ENCODE measurements around the gene RHCE. TPM values are rescaled to one million over a fixed set of nuclear protein-coding genes. Genes with fewer than 3 reads are reported as not detected.

RHCE gene
- polyA plus RNA-seq, 3 donors: 0.47 TPM; not detected in 2

DNA sequence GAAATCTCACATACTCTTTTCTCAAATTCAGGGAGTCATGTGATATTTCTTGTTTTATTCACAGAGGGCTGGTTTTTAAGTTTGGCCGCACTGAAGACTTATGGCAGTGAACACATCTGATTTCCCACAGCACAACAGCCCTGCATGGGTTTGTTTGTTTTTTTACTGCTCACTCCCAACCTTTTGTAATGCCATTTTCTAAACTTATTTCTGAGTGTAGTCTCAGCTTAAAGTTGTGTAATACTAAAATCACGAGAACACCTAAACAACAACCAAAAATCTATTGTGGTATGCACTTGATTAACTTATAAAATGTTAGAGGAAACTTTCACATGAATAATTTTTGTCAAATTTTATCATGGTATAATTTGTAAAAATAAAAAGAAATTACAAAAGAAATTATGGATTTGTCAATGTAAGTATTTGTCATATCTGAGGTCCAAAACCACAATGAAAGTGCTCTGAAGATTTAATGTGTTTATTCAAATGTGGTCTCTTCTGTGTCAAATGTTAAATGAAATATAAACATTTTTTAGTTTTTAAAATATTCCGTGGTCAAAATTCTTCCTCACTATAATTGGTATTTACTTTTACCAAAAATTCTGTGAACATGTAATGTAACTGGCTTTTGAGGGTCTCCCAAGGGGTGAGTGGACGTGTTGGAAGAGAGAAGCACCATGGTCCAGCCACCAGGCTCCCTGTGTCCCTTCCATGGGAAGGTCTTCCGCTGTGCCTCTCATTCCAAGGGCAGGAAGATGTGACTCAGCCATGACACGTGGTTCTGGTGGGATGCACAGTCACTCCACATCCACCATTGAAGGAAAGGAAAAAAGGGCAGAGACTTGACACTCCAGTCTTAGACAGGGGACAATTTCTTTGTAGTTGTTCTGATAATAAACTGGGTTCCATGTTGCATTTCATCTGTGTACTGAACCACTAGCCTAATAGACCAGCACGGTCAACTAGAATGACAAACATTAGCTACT lies 59.7 kb downstream of the RHCE start:
- Mint-ChIP-seq H3K27ac (peak overlapping the region in 3 of 7 donors; percentile 7 to 23 (median 16)), H3K9me3 (no peaks in the 10 kb centered on the region), H3K4me1 (peaks cover 2% of the 10 kb centered on the region), H3K4me3 (no peak overlapping the region), H3K36me3 (peaks cover 48 to 64% of the 10 kb centered on the region in 2 donors), H3K27me3 (ENCODE audit: low read depth in 3 of 3) (no peaks in the 10 kb centered on the region)
- Histone ChIP-seq H3K9me3 (replicated peaks in 1 of 2; ENCODE audit: control insufficient read depth in 1 of 2, insufficient read depth in 1 of 2, low read length in 2 of 2) (no peaks in the 10 kb centered on the region), H2AFZ (ENCODE audit: insufficient read depth, low read depth, low read length, poor library complexity, severe bottlenecking) (no peak overlapping the region), H3K9ac (ENCODE audit: insufficient read depth, low read length, poor library complexity, severe bottlenecking) (no peak overlapping the region), H4K20me1 (ENCODE audit: insufficient read depth, low read length) (peaks cover 8% of the 10 kb centered on the region), H3K27ac (ENCODE audit: low read depth in 1 of 2, low read length in 2 of 2) (peak overlapping the region in 1 of 2 donors; percentile 40), H3K27me3 (ENCODE audit: control insufficient read depth in 2 of 2, insufficient read depth in 2 of 2, low read length in 2 of 2) (no peaks in the 10 kb centered on the region), H3K4me1 (ENCODE audit: control insufficient read depth in 1 of 2, insufficient read depth in 2 of 2, low read length in 2 of 2) (no peaks in the 10 kb centered on the region), H3K4me3 (replicated peaks in 1 of 3; ENCODE audit: low read depth in 2 of 3, low read length in 3 of 3) (no peak overlapping the region), H3K4me2 (replicated peaks; ENCODE audit: extremely low read depth, low read length, poor library complexity, severe bottlenecking) (no peak overlapping the region), H3K36me3 (replicated peaks in 1 of 2; ENCODE audit: control insufficient read depth in 1 of 2, insufficient read depth in 2 of 2, low read length in 2 of 2) (peaks cover 52 to 63% of the 10 kb centered on the region in 2 donors), H3K79me2 (ENCODE audit: insufficient read depth, low read length) (no peaks in the 10 kb centered on the region)
- DNase-seq: no peak
- TF ChIP-seq, protein P1, sequence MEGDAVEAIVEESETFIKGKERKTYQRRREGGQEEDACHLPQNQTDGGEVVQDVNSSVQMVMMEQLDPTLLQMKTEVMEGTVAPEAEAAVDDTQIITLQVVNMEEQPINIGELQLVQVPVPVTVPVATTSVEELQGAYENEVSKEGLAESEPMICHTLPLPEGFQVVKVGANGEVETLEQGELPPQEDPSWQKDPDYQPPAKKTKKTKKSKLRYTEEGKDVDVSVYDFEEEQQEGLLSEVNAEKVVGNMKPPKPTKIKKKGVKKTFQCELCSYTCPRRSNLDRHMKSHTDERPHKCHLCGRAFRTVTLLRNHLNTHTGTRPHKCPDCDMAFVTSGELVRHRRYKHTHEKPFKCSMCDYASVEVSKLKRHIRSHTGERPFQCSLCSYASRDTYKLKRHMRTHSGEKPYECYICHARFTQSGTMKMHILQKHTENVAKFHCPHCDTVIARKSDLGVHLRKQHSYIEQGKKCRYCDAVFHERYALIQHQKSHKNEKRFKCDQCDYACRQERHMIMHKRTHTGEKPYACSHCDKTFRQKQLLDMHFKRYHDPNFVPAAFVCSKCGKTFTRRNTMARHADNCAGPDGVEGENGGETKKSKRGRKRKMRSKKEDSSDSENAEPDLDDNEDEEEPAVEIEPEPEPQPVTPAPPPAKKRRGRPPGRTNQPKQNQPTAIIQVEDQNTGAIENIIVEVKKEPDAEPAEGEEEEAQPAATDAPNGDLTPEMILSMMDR (IDR thresholded peaks at IDR 0.05): no peak
- intact Hi-C loops (cut with micrococcal nuclease): no loop called here
- 100% methylated on average over 1 of the region's 7 CpGs for WGBS (ENCODE audit: insufficient coverage)

DNA sequence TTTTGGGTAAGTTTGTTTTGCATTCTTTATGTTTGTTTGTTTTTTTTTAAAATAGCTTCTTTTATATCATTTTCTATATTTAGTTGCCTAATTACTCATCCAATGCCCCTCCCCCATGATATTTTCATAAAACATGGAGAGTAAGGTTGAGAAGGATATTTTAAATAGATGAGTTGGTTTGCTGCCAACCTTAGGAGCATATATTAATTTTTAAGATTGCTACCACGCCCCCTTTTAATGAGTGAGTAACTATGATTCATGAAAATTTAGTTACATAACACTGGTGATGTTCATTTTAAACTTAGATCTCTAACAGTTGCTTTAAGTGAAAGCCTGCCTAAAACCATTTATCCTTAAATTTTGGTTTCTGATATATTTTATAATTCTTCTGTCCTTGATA lies 63.8 kb downstream of the RHCE start:
- no peak overlapping the region for H3K4me3 ChIP-seq (replicated peaks in 1 of 3; ENCODE audit: low read depth in 2 of 3, low read length in 3 of 3)
- H3K27ac ChIP-seq (ENCODE audit: low read depth in 1 of 2, low read length in 2 of 2): no peak overlapping the region
- Mint-ChIP-seq H3K4me3 (no peak overlapping the region), H3K27me3 (ENCODE audit: low read depth in 3 of 3) (no peaks in the 10 kb centered on the region), H3K4me1 (peaks cover 4% of the 10 kb centered on the region), H3K36me3 (peaks cover 73 to 96% of the 10 kb centered on the region in 2 donors), H3K27ac (peak overlapping the region in 5 of 7 donors; percentile 6 to 73 (median 59)), H3K9me3 (no peaks in the 10 kb centered on the region)
- H3K9me3 ChIP-seq (replicated peaks in 1 of 2; ENCODE audit: control insufficient read depth in 1 of 2, insufficient read depth in 1 of 2, low read length in 2 of 2): no peaks in the 10 kb centered on the region
- H3K79me2 ChIP-seq (ENCODE audit: insufficient read depth, low read length): no peaks in the 10 kb centered on the region
- H3K36me3 ChIP-seq (replicated peaks in 1 of 2; ENCODE audit: control insufficient read depth in 1 of 2, insufficient read depth in 2 of 2, low read length in 2 of 2): peaks cover 77 to 98% of the 10 kb centered on the region in 2 donors
- no peaks in the 10 kb centered on the region for H3K4me1 ChIP-seq (ENCODE audit: control insufficient read depth in 1 of 2, insufficient read depth in 2 of 2, low read length in 2 of 2)
- H3K27me3 ChIP-seq (ENCODE audit: control insufficient read depth in 2 of 2, insufficient read depth in 2 of 2, low read length in 2 of 2): no peaks in the 10 kb centered on the region
- no peak overlapping the region for H2AFZ ChIP-seq (ENCODE audit: insufficient read depth, low read depth, low read length, poor library complexity, severe bottlenecking)
- H4K20me1 ChIP-seq (ENCODE audit: insufficient read depth, low read length): peaks cover 23% of the 10 kb centered on the region
- TF ChIP-seq, protein P1 (IDR thresholded peaks at IDR 0.05): no peak
- intact Hi-C loops (cut with micrococcal nuclease): no loop called here
- WGBS (ENCODE audit: insufficient coverage): no CpG with 5 or more reads among the region's 1 CpG
- no peak for DNase-seq
- H3K4me2 ChIP-seq (replicated peaks; ENCODE audit: extremely low read depth, low read length, poor library complexity, severe bottlenecking): no peak overlapping the region
- no peak overlapping the region for H3K9ac ChIP-seq (ENCODE audit: insufficient read depth, low read length, poor library complexity, severe bottlenecking)

Measured in CD14-positive monocyte (primary cell).